Right kidney (tissue), 1 donor: ENCODE data around the gene HERC3.
A peak's percentile ranks its signal among the peaks of the same experiment; 100 is the strongest.
"Not testable (repeated sequence)": the region's sequence is repeated elsewhere in the genome, so short reads cannot be mapped to it uniquely, and the experiment has no call there.

ENCODE experiments used
- DNase-seq: peaks from one replicate; pipeline ENCODE4 v3.0.0-alpha.2; 2016

The HERC3 gene

DNA sequence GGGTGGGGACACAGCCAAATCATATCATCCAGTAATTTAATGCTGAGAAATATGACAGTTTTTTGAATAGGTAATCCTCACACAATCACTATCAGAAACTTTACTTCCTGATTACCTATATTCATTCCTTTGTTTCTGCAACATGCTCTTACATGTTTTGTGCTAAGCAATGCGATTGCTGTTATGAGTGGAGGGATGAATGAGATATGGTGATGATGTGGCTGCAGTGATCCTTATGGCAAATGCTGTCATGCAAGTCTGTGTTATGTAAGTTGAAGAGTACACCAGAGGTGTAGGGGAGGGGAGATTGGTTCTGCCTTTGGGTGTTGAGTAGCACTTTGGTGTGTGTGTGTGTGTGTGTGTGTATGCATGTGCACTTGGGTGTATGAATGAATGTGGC lies 14.6 kb downstream of the HERC3 start:
- DNase-seq = no peak

GRCh38 chr4:88609387-88609786 lies 17.1 kb downstream of the HERC3 start:
- no peak for DNase-seq

DNA sequence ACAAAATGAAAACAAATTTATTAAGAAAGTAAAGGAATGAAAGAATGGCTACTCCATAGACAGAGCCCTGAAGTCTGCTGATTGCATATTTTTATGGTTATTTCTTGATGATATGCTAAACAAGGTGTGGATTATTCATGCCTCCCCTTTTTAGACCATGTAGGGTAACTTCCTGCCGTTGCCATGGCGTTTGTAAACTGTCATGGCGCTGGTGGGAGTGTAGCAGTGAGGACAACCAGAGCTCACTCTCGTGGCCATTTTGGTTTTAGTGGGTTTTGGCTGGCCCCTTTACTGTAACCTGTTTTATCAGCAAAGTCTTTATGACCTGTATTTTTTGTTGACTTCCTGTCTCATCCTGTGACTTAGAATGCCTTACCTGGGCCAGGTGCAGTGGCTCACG lies 17.5 kb downstream of the HERC3 start:
- not testable (repeated sequence) for DNase-seq

GRCh38 chr4:88610771-88611170 lies 18.5 kb downstream of the HERC3 start:
- peak; percentile 27 for DNase-seq

DNA sequence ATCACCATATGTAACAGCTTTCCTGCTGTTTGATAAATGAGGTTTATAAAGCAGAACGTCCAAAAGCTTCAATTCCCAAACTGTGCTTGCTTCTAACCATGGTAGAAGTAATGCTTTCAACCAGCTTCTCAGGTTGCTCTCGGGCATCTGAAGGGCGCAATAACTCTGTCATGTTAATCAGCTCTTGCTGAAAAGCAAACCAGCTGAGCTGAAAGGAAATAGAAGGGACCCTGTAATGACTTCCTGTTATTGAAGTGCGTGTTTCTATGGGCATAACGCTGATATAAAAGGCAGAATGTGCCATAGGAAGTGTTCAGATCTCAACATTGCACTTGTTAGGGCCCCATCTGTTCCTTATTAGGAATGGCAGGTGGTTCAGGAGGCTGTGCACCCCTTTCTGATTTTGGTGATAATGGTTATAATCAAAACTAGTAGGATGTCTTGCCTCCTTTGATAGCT lies 21.2 kb downstream of the HERC3 start:
- DNase-seq = no peak

DNA sequence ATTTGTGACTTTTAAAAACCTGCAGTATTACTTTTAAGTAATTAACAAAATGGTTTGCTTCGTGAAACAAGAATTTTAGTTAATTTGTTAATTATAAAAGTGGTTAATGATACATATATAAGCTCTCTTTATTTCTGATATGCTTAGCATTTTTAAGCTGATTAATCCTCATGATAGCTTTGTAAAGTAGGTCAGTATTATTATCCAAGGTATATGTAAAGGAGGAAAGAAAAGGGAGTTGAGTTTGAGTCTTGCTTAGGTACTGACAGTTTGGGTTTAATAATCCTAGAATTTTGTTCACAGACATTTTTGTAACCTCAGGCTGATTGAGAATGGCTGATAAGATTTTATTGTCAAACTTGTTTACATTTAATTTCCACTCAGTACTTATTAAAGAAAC lies 21.8 kb downstream of the HERC3 start:
- DNase-seq = no peak

DNA sequence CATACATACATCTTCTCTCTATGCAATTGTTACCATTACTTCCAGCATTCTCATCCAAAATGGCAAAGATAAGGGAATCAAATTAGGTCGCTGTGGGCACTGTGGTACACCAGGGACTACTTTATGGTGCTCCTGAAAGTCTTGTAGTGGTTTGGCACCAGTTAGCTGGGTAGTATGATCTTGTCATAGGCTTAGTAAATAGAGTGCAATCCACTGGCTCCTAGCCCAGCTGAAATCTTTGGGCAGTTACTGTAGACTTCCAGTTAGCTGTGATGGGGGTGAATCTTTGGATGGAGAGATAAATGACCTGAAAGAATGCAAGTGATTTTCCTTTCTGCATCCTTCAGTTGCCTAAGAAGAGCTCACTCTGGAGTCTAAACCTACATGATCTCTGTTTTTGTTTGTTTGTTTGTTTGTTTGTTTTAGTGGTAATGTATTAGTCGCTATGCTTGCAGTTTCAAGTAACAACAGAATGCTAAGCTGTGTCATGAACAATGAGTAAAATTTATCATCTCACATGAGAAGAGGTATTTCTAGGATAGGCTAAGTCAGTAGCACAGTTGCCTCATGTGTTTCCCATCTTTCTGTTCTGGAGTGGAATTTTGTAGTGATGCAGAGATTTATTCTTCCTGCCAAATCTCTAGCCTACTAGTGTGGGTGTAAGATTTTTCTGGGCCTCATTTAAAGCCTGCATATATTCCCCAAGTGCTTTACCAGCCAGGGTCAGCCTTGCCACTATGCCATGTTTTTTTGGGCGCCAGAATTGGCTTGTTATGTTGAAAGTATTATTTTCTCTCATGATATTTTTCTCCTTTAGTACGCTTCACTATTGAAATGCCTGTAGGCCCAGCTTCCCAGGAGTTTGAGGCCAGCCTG lies 24.2 kb downstream of the HERC3 start:
- DNase-seq = no peak

- DNase-seq = no peak
Observed at GRCh38 chr4:88618782-88619485, 26.7 kb downstream of the HERC3 start.

- no peak for DNase-seq
Observed at GRCh38 chr4:88619971-88620370, 27.7 kb downstream of the HERC3 start.

DNA sequence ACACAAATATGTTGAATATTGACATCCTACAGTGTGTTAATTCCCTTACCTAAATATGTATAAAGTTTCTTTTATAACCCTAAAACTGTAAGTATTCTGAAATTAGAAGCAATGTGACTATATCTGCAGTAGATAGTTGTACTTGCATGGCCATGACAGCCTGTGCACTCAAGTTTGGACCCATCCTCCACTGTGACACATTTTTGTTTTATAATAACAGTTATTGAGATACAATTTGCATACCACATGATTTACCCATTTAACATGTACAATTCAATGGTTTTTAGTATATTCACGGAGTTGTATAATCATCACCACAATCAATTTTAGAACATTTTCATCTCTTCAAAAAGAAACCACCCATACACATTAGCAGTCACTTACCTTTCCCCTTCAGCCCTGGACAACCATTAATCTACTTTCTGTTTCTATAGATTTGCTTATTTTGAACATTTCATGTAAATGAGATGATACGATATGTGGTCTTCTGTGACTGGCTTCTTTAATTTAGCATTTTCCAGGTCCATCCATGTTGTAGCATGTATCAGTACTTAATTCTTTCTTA lies 29.6 kb downstream of the HERC3 start:
- DNase-seq = no peak

DNA sequence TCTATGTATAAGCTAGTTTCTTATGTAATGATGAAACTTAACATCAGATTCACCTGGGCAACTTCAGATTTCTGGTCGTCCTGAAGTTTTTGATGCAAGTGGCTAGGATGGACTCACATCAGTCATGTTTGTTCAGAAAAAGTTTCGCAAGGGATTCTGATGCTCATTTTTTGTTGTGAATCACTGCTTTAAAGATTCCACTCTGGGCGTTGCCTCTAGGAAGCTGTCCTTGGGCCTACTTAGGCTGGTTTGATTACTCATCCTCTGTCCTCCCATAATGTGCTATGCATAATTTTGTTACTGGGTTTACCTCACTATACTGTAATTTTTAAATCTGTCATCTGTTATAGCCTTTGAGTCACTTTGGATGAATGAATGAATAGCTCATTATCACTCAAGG lies 30.8 kb downstream of the HERC3 start:
- no peak for DNase-seq

GRCh38 chr4:88628746-88629145 lies 36.5 kb downstream of the HERC3 start:
- no peak for DNase-seq

DNA sequence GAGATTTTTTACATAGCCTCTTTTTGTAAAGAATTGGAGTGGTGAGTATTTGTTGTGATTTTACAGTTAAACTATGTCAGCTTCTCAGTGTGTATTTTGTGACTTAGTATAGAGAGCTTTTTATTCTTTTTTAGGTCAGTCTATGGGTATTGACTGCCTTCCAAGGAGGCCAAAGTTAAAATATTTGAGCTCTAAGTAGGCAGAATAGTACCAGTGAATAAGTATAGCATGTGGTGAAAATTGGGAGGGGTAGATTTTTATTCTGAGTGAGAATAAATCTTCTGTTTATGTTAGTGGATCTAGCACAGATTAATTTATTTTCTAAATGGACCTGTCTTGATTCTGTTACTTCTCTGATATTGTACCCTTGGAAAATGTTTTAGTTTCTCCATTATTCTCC lies 37.5 kb downstream of the HERC3 start:
- no peak for DNase-seq

- no peak for DNase-seq
Observed at GRCh38 chr4:88630756-88631155, 38.5 kb downstream of the HERC3 start.

DNA sequence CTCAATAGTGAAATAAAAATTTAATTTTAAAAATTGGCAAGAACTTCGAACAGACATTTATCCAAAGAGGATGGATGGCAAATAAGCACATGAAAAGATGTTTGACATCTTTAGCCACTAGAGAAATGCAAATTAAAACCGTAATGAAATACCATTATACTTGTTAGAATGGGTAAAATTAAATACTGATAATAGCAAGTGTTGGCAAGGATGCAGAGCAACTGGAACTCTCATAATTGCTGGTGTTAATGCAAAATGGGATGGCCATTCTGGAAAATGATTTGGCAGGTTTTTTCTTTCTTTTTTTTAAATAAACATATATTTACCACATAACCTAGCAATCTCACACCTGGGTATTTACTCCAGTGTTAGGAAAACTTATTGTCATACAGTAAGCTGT lies 51.7 kb downstream of the HERC3 start:
- DNase-seq = no peak

DNA sequence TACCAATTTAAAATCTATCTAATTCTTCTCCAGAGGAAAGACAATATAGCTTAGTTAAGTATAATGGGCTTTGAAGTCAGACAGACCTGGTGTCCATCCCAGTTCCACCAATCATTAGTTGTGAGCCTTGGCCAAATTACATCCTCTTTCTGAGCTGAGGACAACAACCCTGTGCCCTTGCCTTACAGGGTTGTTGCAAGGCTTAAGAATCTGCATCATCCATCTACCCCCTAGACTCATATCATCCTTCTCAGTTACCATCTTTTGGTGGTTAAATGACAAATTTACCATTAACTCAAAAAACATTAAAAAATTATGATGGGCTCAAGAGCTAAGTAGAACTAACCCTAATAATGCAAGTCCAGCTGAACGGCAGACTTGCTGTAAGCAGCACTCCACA lies 53.7 kb downstream of the HERC3 start:
- no peak for DNase-seq

GRCh38 chr4:88646528-88647280 lies 54.4 kb downstream of the HERC3 start:
- no peak for DNase-seq

GRCh38 chr4:88649716-88650115 lies 57.4 kb downstream of the HERC3 start:
- DNase-seq = no peak

- DNase-seq = no peak
Observed at GRCh38 chr4:88653371-88653946, 61.2 kb downstream of the HERC3 start.

GRCh38 chr4:88655226-88655625 lies 62.9 kb downstream of the HERC3 start:
- DNase-seq = no peak

DNA sequence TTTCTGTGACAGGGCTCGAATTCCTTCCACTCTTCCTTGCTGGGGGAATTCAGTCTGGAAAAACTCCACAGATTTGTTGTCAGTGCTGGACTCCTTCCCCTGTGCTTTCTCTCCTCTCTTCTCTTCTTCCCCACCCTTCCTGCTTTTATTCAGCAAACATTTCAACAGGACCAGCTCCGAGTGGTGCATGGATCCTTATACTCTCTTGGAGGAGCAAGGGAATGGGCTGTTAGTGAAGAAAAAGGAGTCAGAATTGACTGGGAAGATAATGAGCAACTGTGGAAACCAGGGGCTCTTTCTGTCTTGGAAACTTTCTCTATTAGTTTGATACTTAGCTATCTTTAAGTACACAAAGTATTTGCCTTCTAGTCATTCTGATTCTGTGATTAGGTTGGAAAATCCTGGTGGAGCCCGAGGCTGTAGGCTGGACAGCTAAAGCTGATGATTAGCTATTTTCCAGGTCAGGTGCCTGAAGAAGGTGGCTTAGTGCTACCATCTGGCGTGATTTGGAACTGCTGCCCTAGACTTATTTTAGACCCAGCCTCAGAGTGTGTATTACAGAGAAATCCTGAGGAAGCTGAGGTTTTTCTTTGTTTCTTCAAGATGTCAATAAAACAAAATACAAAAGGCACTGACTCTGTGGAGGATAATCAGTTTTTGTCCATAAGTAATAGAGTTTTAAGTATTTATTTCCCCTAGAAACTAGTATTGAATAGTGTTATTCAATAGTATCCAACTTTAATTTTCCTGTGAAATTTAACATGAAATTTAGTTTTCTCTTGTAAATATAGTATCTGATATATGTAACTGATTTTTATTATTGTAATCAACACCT lies 67.0 kb downstream of the HERC3 start:
- DNase-seq = peak; percentile 28

DNA sequence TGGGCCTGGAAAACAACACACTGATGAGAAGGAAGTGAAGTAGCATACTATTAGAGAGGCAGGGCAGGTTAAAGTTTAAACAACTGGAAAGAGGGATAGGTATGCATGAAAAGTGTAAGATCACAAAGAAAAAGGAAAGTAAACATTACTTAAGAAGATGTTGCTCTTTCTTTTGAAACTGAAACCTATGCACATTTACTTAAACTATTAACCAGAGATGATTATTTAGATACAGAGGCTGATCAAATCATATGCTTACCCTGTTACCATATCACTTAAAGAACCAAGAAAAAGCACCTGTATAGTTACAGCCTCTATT lies 67.6 kb downstream of the HERC3 start:
- DNase-seq = no peak
